HG03103 (cell line): ENCODE results near the gene CLDN1.

Source experiments
- ATAC-seq: cut with Tn5 transposase; IDR thresholded peaks from one replicate; pipeline ENCODE4 v1.9.1; 2021; ENCODE audit warnings: low read depth; ENCODE audit not compliant: unreplicated experiment

CLDN1 gene, protein sequence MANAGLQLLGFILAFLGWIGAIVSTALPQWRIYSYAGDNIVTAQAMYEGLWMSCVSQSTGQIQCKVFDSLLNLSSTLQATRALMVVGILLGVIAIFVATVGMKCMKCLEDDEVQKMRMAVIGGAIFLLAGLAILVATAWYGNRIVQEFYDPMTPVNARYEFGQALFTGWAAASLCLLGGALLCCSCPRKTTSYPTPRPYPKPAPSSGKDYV

DNA sequence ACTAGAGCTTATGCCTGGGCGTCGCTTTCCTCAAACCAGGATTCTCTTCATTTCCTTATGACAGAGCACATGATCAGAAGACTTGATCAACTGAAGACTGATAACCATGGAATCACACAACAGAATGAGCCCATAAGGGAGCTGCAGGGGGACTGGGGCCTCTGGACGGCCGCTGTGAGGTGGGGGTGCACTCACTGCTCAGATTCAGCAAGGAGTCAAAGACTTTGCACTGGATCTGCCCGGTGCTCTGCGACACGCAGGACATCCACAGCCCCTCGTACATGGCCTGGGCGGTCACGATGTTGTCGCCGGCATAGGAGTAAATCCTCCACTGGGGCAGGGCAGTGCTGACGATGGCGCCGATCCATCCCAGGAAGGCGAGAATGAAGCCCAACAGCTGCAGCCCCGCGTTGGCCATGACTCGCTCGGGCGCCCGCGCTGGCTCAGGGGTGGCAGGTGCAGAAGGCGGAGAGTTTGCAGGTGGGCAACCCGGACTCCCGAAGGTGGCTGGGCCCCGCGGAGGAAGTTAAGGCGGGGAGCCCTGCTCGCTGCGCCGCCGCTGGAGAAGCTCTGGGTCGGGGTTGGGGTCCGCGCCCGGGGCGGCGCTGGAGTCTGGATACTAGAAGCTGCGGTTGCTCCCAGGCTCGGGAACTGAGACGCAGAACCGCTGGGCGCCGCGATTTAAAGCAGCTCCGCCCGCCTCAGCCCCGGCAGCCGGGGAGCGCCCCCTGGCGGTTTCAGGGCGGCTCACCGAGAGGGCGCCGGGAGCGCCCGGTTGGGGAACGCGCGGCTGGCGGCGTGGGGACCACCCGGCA lies at the start of gene CLDN1:
Gene CLDN1 (minus strand): TSS at position 658 of the 815 bp plus-strand sequence. CDS start 240 bp downstream, at position 418.
- peak; percentile 92 for ATAC-seq

DNA sequence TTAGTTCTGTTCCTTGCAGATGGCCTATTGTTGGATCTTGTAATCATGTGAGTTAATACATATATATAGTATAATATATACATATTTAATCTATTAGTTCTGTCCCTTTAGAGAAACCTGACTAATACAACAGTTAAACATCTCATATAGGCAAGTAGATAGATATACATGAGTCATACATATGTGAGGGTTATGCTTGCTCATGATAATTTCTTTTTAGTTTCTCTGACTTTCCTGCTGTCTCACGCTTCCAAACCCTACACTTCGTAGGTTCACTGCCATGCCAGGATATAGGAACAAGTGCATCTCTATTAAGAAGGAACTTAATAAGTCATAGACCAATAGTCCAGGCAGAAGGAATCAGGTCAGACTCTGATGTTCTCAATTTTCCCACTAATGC lies 48.9 kb upstream of the CLDN1 start:
- ATAC-seq: no peak

- no peak for ATAC-seq
Observed at GRCh38 chr3:190370369-190370768, 48.1 kb upstream of the CLDN1 start.

GRCh38 chr3:190369668-190370295 lies 47.5 kb upstream of the CLDN1 start:
- no peak for ATAC-seq

DNA sequence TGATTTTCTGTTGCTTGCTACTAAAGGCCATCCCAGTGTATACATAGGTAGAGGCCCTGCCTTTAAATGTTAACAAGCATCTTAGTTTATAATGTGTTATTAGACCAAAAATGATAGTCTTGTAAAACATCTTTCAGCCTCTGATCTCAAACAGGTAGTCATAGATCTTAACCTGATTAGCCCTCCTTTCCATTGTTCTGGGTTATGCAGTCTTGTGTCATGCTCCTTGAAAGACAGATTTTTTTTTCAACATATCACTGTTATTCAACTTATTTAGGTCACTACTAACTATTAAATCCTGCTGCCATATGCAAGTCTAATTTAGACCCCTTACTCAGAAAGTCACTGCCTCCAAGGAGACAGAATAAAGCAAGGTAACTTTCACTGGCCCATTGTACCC lies 46.6 kb upstream of the CLDN1 start:
- no peak for ATAC-seq

DNA sequence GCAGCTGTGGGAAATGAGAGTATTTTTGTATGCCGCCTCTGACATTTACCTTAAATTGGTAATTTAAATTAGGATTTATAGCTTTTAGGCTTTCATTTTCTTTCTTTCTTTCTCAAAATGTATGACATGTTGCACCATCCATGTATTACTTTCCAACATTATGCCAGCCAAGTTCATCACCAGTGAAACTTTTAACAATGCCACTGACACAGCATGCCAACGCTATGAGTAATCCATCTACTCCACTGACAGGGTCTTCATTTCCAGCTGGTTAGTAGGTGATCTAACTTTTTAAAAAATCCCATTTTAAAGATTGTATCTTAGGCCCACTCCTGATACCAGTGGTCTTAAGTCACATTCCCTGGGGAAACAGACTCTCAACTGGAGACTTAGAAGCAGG lies 43.9 kb upstream of the CLDN1 start:
- ATAC-seq: no peak

DNA sequence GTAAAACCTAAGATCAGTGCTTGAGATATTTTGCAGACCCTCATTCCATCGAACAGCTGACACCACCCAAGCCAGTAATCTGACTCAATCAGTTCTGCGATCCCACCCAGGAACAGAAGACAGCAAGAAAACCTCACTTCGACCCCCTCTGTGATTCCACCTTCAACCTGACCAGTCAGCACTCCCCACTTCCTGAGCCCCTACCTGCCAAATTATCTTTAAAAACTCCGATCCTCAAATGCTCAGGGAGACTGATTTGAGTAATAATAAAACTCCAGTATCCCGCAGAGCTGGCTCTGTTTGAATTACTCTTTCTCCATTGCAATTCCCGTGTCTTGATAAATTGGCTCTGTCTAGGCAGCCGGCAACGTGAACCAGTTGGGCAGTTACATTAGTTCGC lies 40.0 kb upstream of the CLDN1 start:
- no peak for ATAC-seq

DNA sequence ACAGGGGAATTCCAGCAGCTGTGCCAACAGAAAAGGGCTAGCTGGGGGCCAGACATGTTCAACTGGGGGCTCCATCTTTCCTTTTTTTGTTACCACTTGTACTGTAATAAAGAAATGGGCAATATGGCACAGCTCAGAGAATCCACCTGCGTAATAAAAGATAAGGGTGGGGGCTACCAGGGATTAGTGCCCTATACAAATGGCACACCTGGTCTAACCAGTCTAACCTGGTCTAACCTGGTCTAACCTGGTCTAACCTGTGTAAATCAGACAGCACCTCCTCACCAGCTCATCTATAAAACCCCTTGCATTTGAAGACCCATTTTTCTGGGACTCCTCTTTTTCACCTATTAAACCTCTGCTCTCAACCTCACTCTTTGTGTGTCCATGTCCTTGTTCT lies 39.5 kb upstream of the CLDN1 start:
- ATAC-seq: no peak

GRCh38 chr3:190360228-190360627 lies 38.0 kb upstream of the CLDN1 start:
- no peak for ATAC-seq

GRCh38 chr3:190359813-190360212 lies 37.6 kb upstream of the CLDN1 start:
- ATAC-seq: no peak

DNA sequence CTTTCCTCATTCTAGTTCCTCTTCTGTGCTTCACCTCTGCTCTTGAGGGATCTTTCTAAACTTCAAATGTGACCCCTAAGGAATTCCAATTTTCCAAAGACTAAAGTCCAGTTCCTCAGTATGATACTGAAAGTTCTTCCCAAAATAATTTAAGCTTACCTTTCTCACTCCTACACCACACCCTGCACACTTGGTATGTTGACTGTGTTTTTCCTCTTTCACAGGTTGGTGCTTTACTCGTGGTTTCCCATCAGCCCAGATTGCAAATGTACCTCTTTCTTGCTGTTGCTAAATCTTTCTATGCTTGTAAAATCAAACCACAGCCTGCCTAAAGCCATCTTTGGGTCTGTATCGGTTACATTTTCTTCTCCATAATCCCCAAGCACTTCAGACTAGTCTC lies 35.2 kb upstream of the CLDN1 start:
- no peak for ATAC-seq

DNA sequence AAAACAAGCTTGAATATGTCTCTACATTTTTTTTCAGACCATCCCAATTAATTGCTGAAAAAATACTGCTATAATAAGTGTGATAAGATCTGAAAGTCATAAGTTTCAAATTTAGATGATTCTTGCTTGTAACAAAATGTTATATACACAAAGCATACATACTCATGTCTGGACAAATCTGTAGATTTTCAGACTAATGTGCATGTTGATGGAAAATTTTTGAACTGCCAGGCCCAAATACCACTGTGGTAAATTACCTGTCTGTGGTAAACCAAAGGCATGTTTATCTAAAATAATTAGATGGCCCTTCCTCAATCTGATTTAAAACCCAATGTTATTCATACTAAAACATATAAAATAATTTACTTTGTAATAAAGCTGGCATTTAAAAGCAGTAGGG lies 34.0 kb upstream of the CLDN1 start:
- no peak for ATAC-seq

GRCh38 chr3:190352861-190353457 lies 30.7 kb upstream of the CLDN1 start:
- ATAC-seq: no peak

- no peak for ATAC-seq
Observed at GRCh38 chr3:190346541-190346940, 24.3 kb upstream of the CLDN1 start.

DNA sequence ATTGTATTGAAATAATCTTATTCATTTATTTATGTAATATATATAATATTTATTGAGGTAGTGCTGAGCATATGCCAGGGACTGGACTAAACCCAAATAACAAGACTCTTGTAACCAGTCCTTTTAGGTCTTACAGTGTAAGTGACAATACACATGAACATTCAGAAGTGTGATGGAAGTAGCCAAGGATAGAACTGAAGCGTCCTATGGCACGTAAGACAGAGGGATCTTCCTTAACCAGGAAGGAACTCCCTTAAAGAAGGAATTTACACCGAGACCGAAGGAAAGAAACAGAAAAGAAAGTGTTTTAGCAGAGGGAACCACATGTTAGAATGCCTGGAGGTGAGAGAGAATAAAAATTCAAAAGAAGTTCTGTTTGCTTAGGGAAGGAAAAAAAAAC lies 23.6 kb upstream of the CLDN1 start:
- no peak for ATAC-seq

GRCh38 chr3:190345027-190345821 lies 23.0 kb upstream of the CLDN1 start:
- ATAC-seq: no peak

- ATAC-seq: no peak
Observed at GRCh38 chr3:190340071-190340470, 17.8 kb upstream of the CLDN1 start.

DNA sequence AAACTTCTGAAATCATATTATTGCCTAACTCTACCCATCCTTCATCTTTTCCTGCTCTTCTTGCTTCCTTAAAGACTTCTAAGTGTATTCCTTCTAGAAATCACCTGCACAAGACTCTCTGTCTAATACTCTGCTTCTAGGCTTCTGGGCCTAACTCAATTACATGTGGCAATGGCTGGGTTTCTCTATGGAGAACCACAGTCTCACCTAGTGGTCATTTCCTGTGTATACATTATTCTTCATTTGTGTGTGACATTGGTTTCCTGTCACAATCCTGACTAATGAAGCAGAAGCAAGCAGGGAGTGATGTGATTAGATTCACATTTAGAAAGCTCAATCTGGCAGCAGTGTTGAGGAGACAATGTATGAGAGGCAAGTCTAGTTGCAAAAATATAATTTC lies 16.9 kb upstream of the CLDN1 start:
- ATAC-seq: peak; percentile 79

GRCh38 chr3:190338717-190339116 lies 16.5 kb upstream of the CLDN1 start:
- no peak for ATAC-seq

DNA sequence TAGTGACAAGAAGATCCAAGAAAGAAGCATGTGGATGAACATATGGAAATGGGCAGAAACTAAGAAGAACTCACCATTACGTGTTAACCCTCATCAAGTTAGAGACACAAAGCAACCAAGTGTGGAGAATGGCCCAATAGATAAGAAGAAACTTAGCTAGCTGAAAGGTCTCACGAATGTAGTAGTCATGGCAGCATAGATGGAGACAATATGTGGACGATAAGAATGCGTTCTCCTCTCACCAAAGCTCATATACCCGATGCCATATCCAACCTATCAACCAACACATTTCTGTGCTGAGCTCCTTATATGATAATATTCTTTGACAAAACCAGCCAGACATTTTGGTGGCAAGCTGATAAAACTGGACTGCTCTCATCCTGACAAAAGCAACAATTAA lies 15.1 kb upstream of the CLDN1 start:
- ATAC-seq: no peak
